Suprapubic skin (tissue), 3 donors: Measurements from ENCODE around the gene SPART.

Source experiments
- EP300 ChIP-seq: sonication (generic); formaldehyde crosslinking; IDR thresholded peaks from one replicate; pipeline ENCODE4 v1.6.1; 2017; ENCODE audit warnings: antibody characterized with exemption
- POLR2A ChIP-seq, 2 donors: fragments of 450-650 bp; IDR thresholded peaks; one replicate each; pipeline ENCODE4 v1.6.1; 2017; ENCODE audit warnings: antibody characterized with exemption in 2 of 2, mild to moderate bottlenecking in 2 of 2, moderate library complexity in 2 of 2
- TF ChIP-seq, protein P1 (sequence below), 2 donors: fragments of 200-600 bp in 1 of 2; fragments of 450-650 bp in 1 of 2; sonication (generic) in 1 of 2; IDR thresholded peaks; one replicate each; pipeline ENCODE4 v1.5.1; 2016 to 2019; ENCODE audit warnings: antibody characterized with exemption in 2 of 2, mild to moderate bottlenecking in 1 of 2, moderate library complexity in 1 of 2

DNA sequence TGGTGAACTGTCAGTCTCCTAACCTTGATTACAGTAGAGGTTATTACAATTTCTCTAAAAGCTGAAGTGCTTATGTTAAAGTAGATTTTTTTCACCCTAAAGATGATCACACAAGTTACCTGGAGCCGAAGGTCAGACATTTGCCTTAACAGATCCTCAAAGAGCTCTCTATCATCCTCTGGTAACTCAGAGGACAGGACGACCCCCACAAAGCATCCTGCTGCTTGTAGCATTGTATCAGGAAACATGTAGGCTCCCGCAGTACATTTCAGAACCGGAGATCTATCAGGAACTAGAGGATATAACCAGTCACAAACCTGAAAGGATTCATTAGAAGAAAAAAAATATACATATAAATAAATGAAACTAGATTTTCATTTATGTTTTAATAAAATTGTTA is 14.9 kb downstream of the SPART start:
- TF ChIP-seq, protein P1, sequence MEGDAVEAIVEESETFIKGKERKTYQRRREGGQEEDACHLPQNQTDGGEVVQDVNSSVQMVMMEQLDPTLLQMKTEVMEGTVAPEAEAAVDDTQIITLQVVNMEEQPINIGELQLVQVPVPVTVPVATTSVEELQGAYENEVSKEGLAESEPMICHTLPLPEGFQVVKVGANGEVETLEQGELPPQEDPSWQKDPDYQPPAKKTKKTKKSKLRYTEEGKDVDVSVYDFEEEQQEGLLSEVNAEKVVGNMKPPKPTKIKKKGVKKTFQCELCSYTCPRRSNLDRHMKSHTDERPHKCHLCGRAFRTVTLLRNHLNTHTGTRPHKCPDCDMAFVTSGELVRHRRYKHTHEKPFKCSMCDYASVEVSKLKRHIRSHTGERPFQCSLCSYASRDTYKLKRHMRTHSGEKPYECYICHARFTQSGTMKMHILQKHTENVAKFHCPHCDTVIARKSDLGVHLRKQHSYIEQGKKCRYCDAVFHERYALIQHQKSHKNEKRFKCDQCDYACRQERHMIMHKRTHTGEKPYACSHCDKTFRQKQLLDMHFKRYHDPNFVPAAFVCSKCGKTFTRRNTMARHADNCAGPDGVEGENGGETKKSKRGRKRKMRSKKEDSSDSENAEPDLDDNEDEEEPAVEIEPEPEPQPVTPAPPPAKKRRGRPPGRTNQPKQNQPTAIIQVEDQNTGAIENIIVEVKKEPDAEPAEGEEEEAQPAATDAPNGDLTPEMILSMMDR (IDR thresholded peaks at IDR 0.05): no peak
- TF ChIP-seq EP300 (no peak), POLR2A (IDR thresholded peaks at IDR 0.05) (no peak)
